AG09309 (cell line): ENCODE data around the gene LANCL2.

Experiments used
- DNase-seq: peaks from one replicate; pipeline ENCODE4 v3.0.0-alpha.2; 2010; ENCODE audit warnings: low read depth
- H3K4me3 ChIP-seq: 2 replicates; pipeline ENCODE4 v1.5.1; 2011; ENCODE audit warnings: mild to moderate bottlenecking, low read depth, low read length, moderate library complexity; ENCODE audit not compliant: control insufficient read depth
- CTCF ChIP-seq: IDR thresholded peaks from 2 replicates; pipeline ENCODE4 v1.5.1; 2011; ENCODE audit warnings: mild to moderate bottlenecking, low read depth, low read length, inconsistent platforms; ENCODE audit not compliant: insufficient read depth, control insufficient read depth; ENCODE audit errors: missing control alignments

Gene LANCL2

GRCh38 chr7:55369427-55370400, 4.6 kb downstream of the LANCL2 start:
- no peak overlapping the region for H3K4me3 ChIP-seq
- peak; percentile 90 for DNase-seq
- no peak for TF ChIP-seq CTCF

GRCh38 chr7:55374213-55374612, 9.1 kb downstream of the LANCL2 start:
- H3K4me3 ChIP-seq = no peak overlapping the region
- no peak for DNase-seq
- TF ChIP-seq CTCF = no peak

GRCh38 chr7:55375237-55375636, 10.1 kb downstream of the LANCL2 start:
- no peak overlapping the region for H3K4me3 ChIP-seq
- no peak for DNase-seq
- TF ChIP-seq CTCF = no peak

- DNase-seq = no peak
- no peak for TF ChIP-seq CTCF
- no peak overlapping the region for H3K4me3 ChIP-seq
Measured at GRCh38 chr7:55377162-55377817, 12.2 kb downstream of the LANCL2 start.

GRCh38 chr7:55379285-55379684, 14.1 kb downstream of the LANCL2 start:
- DNase-seq = no peak
- H3K4me3 ChIP-seq = no peak overlapping the region
- no peak for TF ChIP-seq CTCF

- no peak for DNase-seq
- no peak for TF ChIP-seq CTCF
- H3K4me3 ChIP-seq = no peak overlapping the region
Measured at GRCh38 chr7:55381189-55381588, 16.1 kb downstream of the LANCL2 start.
